GM12892 (cell line): ENCODE results near the gene CD44.

Source experiments
- DNase-seq: peaks from one replicate; pipeline ENCODE4 v3.0.0; 2011; ENCODE audit not compliant: insufficient read length
- FAIRE-seq: peaks from 2 replicates; lab custom pipeline; 2011; peaks lifted over from hg19 to GRCh38; lab: Jason Lieb, UNC
- POLR2A ChIP-seq: IDR thresholded peaks from 2 replicates; pipeline ENCODE4 v1.6.1; 2011; ENCODE audit warnings: low read depth, low read length, control low read depth
- POLR2AphosphoS5 ChIP-seq: IDR thresholded peaks from 2 replicates; pipeline ENCODE4 v1.6.1; 2011; ENCODE audit warnings: low read depth, low read length, control low read depth
- TAF1 ChIP-seq: IDR thresholded peaks from 2 replicates; pipeline ENCODE4 v1.6.1; 2011; ENCODE audit warnings: low read depth, mild to moderate bottlenecking, control low read depth, low read length, borderline replicate concordance

Gene CD44

DNA sequence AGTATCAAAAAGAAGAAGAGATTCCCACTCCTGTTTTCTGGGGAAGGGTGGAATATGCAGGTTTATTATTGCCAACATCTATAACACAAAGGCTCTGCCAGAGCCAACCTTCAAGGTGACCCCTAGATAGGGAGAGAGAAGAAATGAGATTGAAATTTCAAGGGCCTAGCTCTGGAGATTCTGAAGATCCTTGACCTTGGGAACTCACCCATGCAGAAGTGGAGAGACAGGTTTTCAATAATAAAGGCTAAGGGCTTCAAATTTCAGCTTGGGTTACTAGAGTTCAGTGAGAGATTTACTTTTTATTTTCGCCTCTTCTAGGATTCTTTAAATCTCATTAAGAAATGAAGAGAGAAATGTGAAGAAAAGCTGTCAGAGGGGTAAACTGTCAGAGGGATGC is 98.4 kb downstream of the CD44 start:
- FAIRE-seq, result no peak
- TF ChIP-seq TAF1, result no peak
- no peak for TF ChIP-seq POLR2A
- no peak for TF ChIP-seq POLR2AphosphoS5
- DNase-seq, result no peak

DNA sequence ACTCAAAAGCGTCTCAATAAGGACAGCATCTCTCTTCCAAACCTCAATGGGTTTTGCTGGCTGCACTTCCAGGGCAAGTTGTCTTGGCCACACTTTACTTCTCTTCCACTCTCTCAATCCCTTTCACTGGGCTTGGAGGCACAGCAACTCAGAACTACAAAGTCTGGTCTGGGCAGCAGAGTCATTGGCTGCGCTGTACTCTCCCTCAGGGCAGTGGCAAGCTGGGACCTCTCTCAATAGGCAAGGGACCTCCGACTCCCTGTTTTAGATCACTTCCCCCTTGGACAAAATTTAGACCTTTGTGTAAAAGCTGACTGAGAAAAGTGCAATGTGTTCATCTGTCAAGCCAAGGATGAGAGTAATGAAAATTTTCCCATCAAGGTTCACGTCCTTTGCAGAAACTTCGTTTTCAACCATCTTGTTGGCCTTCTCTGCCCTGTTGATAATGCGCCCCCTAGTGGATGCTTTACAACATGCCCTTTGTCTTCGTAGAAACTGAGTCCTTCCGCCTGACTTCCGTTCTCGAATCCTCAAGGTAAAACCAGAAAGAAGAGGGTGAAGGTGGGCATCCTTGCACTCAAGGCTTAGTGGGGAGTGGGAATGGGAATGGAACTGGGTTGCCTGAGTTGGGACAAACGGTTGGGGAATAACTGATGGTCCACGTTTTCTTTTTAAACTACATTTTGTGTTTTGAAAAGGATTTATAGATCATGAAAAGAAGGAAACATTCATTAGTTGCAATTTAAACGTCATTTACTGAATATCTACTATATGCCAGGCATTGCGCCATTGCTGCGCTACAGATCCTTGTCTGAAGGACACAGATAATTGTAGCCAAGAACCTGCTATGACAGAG is 99.1 kb downstream of the CD44 start:
- TF ChIP-seq POLR2AphosphoS5, result no peak
- no peak for TF ChIP-seq TAF1
- no peak for TF ChIP-seq POLR2A
- peak; percentile 96 for FAIRE-seq
- DNase-seq, result no peak

DNA sequence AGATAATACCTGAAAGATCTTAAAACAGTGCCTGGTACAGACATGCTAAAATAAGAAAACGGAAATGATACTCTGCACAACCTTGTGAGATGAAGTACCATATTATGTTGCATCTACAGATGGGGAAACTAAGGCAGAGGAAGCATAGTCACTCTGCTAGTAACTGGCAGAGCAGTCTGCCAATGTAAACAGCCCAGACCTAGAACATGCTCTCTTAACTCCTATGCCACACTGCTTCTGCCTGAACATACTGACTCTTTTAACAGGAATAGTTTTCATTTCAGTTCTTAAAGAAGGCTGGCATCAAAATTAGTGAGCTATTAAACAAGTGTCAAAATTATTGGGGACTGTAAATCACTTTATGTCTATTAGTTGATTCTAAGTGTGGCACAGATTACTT is 99.9 kb downstream of the CD44 start:
- peak; percentile 77 for FAIRE-seq
- no peak for DNase-seq

DNA sequence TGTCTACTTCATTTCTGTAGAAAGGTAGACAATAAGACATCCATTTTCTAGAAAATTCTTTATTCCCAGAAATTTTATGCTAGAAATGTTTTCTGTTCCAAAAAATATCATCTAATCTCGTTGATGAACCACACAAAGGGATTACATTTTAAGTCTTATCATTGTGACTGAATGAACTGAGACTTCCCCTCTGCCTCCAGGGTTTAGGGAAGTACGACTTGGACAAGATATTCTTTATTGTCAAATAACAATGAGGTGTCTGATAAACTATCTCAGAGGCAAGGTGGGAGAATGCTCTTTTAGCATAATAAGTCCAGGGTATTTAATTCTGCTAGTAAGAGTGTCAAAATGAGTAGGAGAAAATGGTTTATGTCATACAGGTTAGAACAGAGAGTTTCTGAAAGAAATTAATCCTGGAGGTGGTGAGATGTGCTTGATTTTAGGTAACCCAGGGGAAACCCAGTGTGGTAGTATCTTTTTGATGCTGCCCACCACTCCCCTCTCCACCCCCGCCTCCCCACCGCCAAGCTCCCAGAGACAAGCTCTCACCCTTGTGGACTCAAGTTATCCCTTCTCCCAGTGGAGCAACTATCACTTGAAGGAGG is 100.6 kb downstream of the CD44 start:
- TF ChIP-seq POLR2A, result no peak
- TF ChIP-seq TAF1, result no peak
- TF ChIP-seq POLR2AphosphoS5, result no peak
- DNase-seq (no peak), FAIRE-seq (peak; percentile 38)

More for the DNA sequence above, 99.9 kb downstream of the CD44 start:
- TF ChIP-seq TAF1 (no peak), POLR2AphosphoS5 (no peak), POLR2A (no peak)

DNA sequence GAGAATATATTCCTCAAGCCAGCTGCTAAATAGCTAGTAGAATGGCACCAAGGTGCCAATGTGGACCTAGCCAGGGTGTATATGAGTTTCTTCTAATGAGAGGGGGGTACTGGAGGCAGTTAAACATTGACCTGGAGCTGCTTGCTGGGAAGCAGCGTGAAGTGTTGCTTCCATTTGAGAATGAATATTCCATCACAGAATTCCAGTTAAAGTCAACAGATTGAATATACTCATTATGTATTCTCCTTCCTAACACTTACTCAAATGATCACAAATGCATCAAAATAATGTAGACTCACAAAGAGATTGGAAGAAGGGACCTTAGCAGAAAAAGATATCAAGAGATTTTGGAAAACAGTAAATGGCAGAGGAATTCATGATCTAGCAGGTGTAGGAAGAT is 102.1 kb downstream of the CD44 start:
- TF ChIP-seq TAF1 (no peak), POLR2AphosphoS5 (no peak), POLR2A (no peak)
- FAIRE-seq (no peak), DNase-seq (no peak)

DNA sequence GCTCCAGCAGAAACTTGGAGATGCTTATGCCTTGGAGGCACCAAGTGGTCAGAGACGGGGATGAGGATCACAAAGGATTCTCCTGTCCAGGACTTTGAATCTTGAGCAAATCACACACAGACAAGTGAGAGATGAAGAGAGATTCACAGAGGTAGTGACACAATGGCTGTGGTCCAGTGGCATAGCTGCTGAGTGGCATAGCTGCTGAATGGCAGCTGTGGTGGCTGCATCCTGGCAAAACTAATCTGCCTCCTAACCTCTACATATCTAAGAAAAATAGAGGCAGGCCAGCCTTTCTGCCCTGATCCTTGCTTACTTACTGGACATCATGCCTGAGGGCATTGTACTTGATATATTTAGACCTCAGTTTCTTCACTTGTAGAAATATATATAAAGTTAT is 102.6 kb downstream of the CD44 start:
- TF ChIP-seq TAF1 (no peak), POLR2AphosphoS5 (no peak), POLR2A (no peak)
- no peak for FAIRE-seq
- DNase-seq, result no peak

DNA sequence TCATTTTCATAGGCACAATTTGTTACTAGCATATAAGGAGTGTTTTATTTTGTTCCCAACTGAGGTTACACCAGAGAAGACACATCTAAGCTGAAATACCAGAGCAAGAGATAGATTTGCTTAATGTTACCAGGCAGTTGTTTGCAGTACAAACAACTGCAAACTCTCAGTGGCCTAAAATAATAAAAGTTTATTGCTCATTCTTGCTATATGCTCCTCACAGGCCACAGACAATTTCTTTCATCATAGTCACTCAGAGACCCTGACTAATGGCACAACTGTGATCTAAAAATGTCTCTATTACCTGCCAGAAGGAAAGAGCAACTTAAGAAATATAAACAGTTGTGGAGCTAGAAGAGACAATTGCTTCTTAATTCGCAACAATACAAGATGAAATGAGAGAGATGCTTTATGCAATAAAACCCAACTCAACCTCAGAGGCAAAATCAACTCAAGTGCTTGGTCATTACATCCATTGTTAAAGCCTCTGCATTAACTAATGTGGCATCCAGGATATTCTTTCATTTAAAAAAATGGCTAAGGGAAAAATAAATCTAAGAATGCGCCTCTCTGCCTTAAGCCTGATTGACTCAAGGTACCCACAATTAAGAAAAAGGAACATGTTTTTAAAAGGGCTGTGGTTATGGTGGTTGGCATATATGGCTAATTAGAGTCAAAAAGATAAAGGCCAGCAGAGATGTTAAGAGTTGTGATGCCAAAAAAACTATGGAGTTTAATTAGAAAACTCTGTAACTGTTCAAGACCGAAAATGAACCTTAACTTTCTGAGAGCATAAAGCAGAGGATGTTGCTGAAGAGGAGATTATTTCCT is 103.7 kb downstream of the CD44 start:
- FAIRE-seq (peak; percentile 5), DNase-seq (no peak)
- TF ChIP-seq POLR2A (no peak), POLR2AphosphoS5 (no peak), TAF1 (no peak)

DNA sequence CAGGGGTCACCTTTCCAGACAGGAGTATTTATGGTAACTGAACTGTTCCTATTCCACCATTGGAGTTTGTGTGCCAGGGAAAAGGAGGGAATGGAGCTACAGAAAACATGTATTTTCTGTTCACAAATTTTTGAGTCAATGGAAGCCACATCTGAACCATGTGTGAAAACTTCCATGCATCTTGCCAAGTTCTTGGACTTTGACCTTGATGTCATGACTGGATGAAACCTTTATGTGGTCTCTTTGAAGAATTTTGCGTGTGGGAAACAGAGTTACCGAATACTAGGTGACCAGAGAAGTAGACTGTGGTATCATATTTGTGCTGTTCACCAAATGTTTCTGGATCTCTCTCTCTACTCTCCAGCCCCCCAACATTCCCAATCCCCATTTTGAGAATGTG is 104.8 kb downstream of the CD44 start:
- FAIRE-seq, result no peak
- no peak for DNase-seq
- TF ChIP-seq POLR2A (no peak), TAF1 (no peak), POLR2AphosphoS5 (no peak)

DNA sequence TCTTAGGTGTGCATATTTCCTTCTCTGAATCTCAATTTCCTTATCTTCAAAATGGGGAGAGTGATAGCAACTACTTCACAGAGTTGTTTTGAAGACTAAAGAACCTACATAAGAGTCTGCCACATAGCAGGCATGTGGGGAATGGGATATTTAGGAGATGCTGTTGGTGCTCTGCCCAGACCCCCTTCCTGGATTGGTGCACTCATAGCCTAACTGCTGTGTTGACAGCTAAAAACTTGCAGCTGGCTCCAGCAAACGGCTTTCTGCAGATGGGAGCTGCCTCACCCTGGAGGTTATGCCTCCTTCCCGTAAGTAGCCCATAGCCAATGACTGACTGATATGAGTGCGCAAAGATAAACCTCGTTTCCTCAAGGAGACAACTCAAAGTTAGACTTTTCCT is 106.1 kb downstream of the CD44 start:
- no peak for FAIRE-seq
- no peak for TF ChIP-seq POLR2A
- TF ChIP-seq TAF1, result no peak
- DNase-seq, result no peak

DNA sequence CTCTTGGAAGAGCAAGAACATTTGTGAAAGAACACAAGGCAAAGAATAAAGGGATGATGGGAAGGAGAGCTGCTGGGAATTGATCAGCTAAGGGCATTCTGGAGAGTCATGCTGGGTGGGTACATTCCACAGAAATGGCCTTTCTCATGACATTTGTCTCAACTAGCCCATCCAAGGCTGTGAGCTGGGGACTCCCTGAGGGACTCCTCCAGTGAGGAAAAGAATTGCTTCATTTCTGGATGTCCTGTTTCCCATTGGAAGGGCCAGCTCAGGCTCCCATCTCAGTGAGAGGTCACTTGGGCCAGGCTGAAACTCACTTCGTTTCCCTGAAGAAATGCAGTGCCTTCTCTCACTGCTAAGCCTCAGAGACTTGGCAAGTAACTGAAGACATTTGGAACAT is 106.8 kb downstream of the CD44 start:
- FAIRE-seq, result no peak
- no peak for TF ChIP-seq POLR2A
- no peak for TF ChIP-seq POLR2AphosphoS5
- no peak for TF ChIP-seq TAF1
- DNase-seq, result no peak

DNA sequence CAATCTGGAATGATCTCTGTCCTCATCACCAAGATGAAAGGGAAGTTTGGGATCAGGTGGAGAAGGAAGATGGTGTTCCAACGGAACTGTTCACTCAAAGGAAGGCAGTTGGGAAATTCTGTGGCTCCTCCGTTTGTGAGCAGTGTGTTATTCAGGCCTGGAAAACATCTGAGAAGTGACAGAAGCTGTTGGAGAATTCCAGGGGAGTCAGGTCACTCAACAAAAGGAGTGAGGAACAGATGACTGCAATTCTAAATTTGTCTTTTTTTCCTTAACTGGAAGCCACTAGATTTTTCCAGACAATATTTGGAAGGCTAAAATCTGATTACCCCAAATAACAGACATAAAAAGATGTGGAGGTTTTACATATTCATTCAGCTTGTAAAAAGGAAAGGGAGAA is 107.8 kb downstream of the CD44 start:
- FAIRE-seq (no peak), DNase-seq (no peak)
- TF ChIP-seq POLR2AphosphoS5, result no peak
- TF ChIP-seq POLR2A, result no peak
- TF ChIP-seq TAF1, result no peak

DNA sequence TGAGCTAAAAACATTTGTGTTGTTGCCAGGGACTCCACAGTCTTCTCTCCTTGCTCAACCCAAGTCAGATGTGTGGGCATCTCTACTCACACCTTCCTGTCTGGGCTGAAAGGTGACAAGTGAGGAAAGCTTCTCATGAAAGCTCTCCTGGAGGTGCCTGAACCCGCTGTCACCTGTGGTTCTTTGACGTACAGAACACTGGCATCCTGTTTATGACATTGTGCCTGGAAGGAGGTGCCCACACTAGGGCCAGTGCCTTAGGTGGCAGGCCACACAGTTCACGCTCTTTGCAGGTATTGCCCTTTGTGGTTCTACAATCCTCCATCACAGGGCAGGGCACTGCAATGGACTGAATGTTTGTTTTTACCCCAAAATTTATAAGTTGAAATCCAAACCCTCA is 108.5 kb downstream of the CD44 start:
- FAIRE-seq, result no peak
- no peak for TF ChIP-seq POLR2AphosphoS5
- no peak for TF ChIP-seq POLR2A
- TF ChIP-seq TAF1, result no peak
- no peak for DNase-seq
